Activated naive CD4-positive, alpha-beta T cell treated with anti-CD3 and anti-CD28 coated beads, Interleukin-2, amount 10 ng/mL, durations not matched to agents 7 days and 5 days (primary cell): ENCODE results near the gene DSTYK.
A peak's percentile ranks its signal among the peaks of the same experiment; 100 is the strongest.

Experiments used
- CTCF ChIA-PET: fragments of 350-600 bp; sonication (Branson Sonifier 250); formaldehyde crosslinking; loops from one replicate; lab custom pipeline; 2021; ENCODE audit warnings: antibody characterized with exemption; lab: Charles Lee
- DNase-seq: peaks from one replicate; pipeline ENCODE4 v3.0.0-alpha.2; 2020
- H3K27ac Mint-ChIP-seq: one replicate; pipeline ENCODE4 v1.8.0; 2021; ENCODE audit warnings: mild to moderate bottlenecking, moderate library complexity, mixed read lengths
- H3K27me3 Mint-ChIP-seq: one replicate; pipeline ENCODE4 v1.8.0; 2021; ENCODE audit warnings: mild to moderate bottlenecking, mixed read lengths
- H3K36me3 Mint-ChIP-seq: one replicate; pipeline ENCODE4 v1.8.0; 2021; ENCODE audit warnings: mixed read lengths
- H3K4me1 Mint-ChIP-seq: one replicate; pipeline ENCODE4 v1.8.0; 2021; ENCODE audit warnings: mixed read lengths
- H3K4me3 Mint-ChIP-seq: one replicate; pipeline ENCODE4 v1.8.0; 2021; ENCODE audit warnings: mild to moderate bottlenecking, moderate library complexity, mixed read lengths
- H3K9me3 Mint-ChIP-seq: one replicate; pipeline ENCODE4 v1.8.0; 2021; ENCODE audit warnings: mixed read lengths

Gene DSTYK

DNA sequence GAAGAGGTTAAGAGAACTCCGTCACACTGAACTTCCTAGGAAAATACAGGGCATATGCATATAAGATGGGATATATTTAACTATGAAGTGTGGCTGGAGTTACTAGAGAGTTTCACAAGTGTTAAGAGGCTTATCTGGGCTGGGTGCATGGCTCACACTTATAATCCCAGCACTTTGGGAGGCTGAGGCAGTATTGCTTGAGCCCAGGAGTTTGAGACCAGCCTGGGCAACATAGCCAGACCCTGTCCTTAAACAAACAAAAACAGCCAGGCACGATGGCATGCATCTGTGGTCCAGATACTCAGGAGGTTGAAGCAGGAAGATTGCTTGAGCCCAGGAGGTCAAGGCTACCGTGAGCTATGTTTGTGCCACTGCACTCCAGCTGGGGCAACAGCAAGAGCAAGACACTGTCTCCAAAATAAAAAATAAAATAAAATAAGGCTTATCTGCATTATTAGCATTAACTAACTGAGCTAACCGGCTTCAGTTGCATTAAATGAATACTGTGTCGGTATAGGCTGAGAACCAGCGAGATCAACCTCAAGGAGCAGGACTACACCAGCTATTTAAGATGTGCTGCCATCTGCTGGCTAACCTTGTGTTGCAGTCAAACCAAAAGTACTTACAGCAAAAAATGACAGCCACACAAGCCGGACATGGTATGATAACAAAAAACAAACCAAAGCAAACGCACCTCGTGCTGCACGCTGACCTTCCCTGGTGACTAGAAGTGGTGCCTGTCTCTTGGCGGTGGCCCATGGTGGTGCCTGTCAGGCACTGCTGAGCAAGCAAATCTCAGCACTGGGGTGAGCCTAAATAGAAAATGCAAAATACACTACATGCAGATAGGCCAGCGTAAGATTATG lies 70.0 kb downstream of the DSTYK start:
- peaks cover 6% of the 10 kb centered on the region for H3K4me1 Mint-ChIP-seq

DNA sequence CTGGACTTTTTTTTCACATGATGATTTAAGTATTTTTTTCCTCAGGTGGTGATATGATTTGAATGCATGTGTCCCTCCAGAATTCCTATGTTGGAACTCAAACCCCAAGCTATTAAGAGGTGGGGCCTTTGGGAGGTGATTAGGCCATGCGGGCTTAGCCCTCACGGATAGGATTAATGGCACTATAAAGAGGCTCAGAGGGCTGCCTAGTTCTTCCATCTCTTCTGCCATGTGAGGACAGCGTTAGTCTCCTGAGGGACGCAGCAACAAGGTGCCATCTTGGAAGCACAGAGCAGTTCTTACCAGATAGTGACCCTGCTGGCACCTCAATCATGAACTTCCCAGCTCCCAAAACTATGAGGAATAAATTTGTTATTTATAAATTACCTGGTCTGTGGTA lies 71.4 kb downstream of the DSTYK start:
- no peaks in the 10 kb centered on the region for H3K9me3 Mint-ChIP-seq
- no peak overlapping the region for H3K4me3 Mint-ChIP-seq
- peaks cover 6% of the 10 kb centered on the region for H3K4me1 Mint-ChIP-seq
- CTCF ChIA-PET: interaction anchor here (1.8 to 3.0 kb wide), 2 partner anchors 20 to 116 kb away, joined by 5 to 19 read pairs; no protein-coding TSS in a partner anchor
- no peak overlapping the region for H3K27ac Mint-ChIP-seq
- no peak for DNase-seq
- H3K27me3 Mint-ChIP-seq: no peaks in the 10 kb centered on the region
- no peaks in the 10 kb centered on the region for H3K36me3 Mint-ChIP-seq

More for the DNA sequence above, 70.0 kb downstream of the DSTYK start:
- H3K36me3 Mint-ChIP-seq: no peaks in the 10 kb centered on the region
- CTCF ChIA-PET: interaction anchor here (0.8 to 3.0 kb wide), 25 partner anchors 9 to 165 kb away, joined by 3 to 19 read pairs (median 5); partner anchors contain the start of gene RBBP5
- no peaks in the 10 kb centered on the region for H3K9me3 Mint-ChIP-seq
- no peaks in the 10 kb centered on the region for H3K27me3 Mint-ChIP-seq
- peak; percentile 86 for DNase-seq
- no peak overlapping the region for H3K27ac Mint-ChIP-seq
- no peak overlapping the region for H3K4me3 Mint-ChIP-seq

DNA sequence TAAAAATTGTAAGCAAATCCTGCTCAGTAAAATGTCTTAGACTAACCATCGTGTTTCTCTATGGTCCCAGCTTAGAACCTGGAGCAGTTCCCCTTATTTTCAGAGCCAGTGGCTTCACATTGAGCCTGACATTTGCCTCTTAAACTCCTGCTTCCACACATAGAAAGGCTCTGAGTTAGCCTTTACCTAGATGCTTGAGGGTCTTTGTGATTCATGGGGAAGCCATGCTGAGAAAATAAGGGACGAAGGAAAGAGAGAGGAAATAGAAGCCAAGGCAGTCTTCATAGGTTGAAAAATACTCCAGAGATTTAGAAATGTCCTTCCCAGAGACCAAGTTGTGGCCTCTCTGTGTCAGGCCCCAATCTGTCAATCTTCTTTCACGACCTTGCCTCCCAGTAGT lies 73.6 kb downstream of the DSTYK start:
- H3K4me1 Mint-ChIP-seq: peaks cover 6% of the 10 kb centered on the region
- DNase-seq: no peak
- no peak overlapping the region for H3K4me3 Mint-ChIP-seq

DNA sequence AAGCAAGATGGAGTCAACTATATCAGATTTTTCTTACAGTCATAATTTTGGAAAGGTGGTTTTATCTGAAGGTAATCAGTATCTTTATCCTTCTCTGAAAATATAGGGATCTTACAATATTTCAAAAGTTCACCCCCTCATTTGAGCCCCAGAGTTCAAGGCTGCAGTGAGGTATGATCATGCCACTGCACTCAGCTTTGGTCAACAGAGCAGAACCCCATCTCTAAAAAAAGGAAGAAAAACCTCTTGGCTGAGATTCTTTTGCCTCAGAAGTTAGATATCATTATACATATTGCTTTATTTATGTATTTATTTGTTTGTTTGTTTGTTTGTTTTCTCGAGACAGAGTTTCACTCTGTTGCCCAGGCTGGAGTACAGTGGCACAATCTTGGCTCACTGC lies 78.2 kb downstream of the DSTYK start:
- no peaks in the 10 kb centered on the region for H3K4me1 Mint-ChIP-seq
- no peaks in the 10 kb centered on the region for H3K27me3 Mint-ChIP-seq
- H3K4me3 Mint-ChIP-seq: no peak overlapping the region
- CTCF ChIA-PET: interaction anchor here (1.1 to 2.5 kb wide), 2 partner anchors 11 to 124 kb away, joined by 3 to 5 read pairs; no protein-coding TSS in a partner anchor
- H3K27ac Mint-ChIP-seq: no peak overlapping the region
- H3K36me3 Mint-ChIP-seq: no peaks in the 10 kb centered on the region
- no peak for DNase-seq
- H3K9me3 Mint-ChIP-seq: no peaks in the 10 kb centered on the region

More for the DNA sequence above, 73.6 kb downstream of the DSTYK start:
- H3K27ac Mint-ChIP-seq: no peak overlapping the region
- no peaks in the 10 kb centered on the region for H3K36me3 Mint-ChIP-seq
- no peaks in the 10 kb centered on the region for H3K9me3 Mint-ChIP-seq
- CTCF ChIA-PET: no interaction called here
- no peaks in the 10 kb centered on the region for H3K27me3 Mint-ChIP-seq

DNA sequence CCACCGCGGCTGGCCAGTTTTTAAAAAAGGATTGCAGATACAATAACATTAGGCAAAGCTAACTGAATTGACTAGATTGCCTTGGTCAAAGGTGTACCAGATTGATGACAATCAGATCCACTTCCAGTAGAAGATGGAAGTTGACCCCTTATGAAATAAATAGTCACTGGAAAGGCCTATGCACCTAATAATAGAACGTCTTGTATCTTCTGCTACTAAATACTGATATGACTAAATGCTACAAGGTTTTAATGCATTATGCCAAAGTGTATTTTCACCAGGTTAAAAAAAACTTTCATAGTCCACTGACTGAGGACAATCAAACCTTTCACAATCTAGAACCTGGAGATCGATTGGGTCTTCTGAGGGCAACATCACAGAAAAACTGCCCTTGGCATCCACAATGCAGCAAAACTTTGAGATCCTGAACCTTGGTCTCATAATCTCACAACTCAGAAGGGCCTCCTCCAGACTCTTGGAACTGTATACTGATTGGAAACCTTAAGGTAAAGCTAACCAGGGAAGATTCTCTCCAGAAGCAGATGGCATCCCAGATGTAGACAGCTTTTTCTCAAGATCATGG lies 82.0 kb downstream of the DSTYK start:
- H3K27me3 Mint-ChIP-seq: no peaks in the 10 kb centered on the region
- no peak overlapping the region for H3K4me3 Mint-ChIP-seq
- H3K4me1 Mint-ChIP-seq: no peaks in the 10 kb centered on the region
- CTCF ChIA-PET: interaction anchor here (2.2 kb wide), 1 partner anchor 12 kb away, joined by 11 read pairs; no protein-coding TSS in a partner anchor
- H3K27ac Mint-ChIP-seq: no peak overlapping the region
- no peaks in the 10 kb centered on the region for H3K9me3 Mint-ChIP-seq
- DNase-seq: no peak
- no peaks in the 10 kb centered on the region for H3K36me3 Mint-ChIP-seq

DNA sequence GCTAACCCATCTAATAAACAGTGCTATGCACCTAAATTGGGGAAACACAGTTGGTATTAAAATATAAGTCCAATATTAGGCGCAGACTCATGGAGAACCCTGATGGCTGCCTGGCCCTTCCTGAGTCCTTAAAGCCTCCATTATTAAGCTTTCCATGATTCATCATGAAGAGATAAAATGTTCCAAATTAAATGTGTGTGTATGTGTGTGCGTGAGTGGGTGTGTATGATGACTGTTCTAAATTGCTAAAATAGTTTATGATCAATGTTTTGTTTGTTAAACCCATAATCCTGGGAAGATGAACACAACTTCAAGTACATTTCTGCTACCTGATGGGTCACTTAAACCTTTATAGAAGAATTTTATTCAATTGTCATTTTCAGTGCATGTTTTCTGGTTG lies 83.5 kb downstream of the DSTYK start:
- DNase-seq: no peak
- Mint-ChIP-seq H3K36me3 (no peaks in the 10 kb centered on the region), H3K4me1 (peaks cover 3% of the 10 kb centered on the region)

DNA sequence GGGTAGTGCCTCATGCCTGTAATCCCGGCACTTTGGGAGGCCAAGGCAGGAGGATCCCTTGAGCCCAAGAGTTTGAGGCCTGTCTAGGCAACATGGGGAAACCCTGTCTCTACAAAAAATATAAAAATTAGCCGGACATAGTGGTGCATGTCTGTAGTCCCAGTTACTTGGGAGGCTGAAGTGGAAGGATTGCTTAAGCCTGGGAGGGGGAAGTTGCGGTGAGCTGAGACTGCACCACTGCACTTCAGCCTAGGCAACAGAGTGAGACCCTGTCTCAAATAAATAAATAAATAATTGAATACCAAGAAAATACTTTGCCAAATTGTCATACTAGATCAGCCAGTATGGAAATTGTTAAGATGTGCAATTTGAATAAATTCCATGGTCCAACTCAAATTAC lies 83.9 kb downstream of the DSTYK start:
- Mint-ChIP-seq H3K4me1 (peaks cover 7% of the 10 kb centered on the region), H3K4me3 (no peak overlapping the region), H3K9me3 (no peaks in the 10 kb centered on the region), H3K36me3 (no peaks in the 10 kb centered on the region), H3K27ac (no peak overlapping the region), H3K27me3 (no peaks in the 10 kb centered on the region)
- CTCF ChIA-PET: no interaction called here
- no peak for DNase-seq

More for the DNA sequence above, 83.5 kb downstream of the DSTYK start:
- Mint-ChIP-seq H3K9me3 (no peaks in the 10 kb centered on the region), H3K4me3 (no peak overlapping the region), H3K27ac (no peak overlapping the region), H3K27me3 (no peaks in the 10 kb centered on the region)
- CTCF ChIA-PET: no interaction called here

DNA sequence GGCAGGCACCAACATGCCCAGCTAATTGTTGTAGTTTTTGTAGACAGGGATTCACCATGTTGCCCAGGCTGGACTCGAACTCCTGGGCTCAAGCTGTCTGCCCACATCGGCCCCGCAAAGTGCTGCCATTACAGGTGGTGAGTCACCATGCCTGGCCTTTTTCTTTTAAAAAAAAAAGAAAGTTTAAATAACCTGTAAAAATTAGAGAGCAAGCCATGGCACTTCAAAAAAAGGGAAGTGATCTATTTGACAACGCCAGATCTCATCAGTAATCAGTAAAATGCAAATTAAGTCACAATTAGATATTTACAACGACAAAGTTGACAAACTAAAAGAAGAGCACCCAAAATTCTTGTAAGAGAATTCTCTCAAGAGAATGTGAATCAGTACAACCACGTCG lies 86.8 kb downstream of the DSTYK start:
- Mint-ChIP-seq H3K27me3 (no peaks in the 10 kb centered on the region), H3K9me3 (no peaks in the 10 kb centered on the region), H3K4me1 (peaks cover 30% of the 10 kb centered on the region), H3K4me3 (no peak overlapping the region), H3K36me3 (peaks cover 4% of the 10 kb centered on the region), H3K27ac (no peak overlapping the region)
- CTCF ChIA-PET: interaction anchor here (0.8 kb wide), 1 partner anchor 138 kb away, joined by 3 read pairs; no protein-coding TSS in a partner anchor
- no peak for DNase-seq

DNA sequence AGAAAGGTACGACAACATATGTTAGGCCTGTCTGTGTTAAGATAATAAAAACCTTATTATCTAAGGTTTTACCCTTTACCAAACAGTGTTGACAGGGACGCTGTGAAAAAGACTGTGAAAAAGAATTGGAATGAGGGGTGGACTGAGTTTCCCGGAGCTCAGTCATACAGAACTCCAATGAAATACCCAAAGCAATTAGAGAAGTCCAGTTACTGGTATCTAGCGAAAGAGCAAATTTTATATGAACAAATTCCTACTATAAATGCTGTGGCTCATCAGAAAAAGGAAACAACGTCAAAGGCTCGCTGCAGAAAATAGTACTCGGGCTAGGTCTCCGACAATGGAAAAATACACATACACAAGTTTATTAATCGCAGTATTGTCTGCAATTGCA lies 89.0 kb downstream of the DSTYK start:
- H3K9me3 Mint-ChIP-seq: no peaks in the 10 kb centered on the region
- peaks cover 39% of the 10 kb centered on the region for H3K4me1 Mint-ChIP-seq
- H3K4me3 Mint-ChIP-seq: peak overlapping the region; percentile 90
- peaks cover 10% of the 10 kb centered on the region for H3K36me3 Mint-ChIP-seq
- H3K27me3 Mint-ChIP-seq: no peaks in the 10 kb centered on the region
- CTCF ChIA-PET: interaction anchor here (0.8 to 2.0 kb wide), 3 partner anchors 19 to 107 kb away, joined by 4 to 9 read pairs (median 4); partner anchors contain the start of gene TMCC2
- DNase-seq: no peak
- peak overlapping the region; percentile 97 for H3K27ac Mint-ChIP-seq

- Mint-ChIP-seq H3K4me3 (peak within 1 kb of the TSS; percentile 90), H3K9me3 (no peaks in the 10 kb centered on the region), H3K4me1 (peaks cover 39% of the 10 kb centered on the region), H3K36me3 (peaks cover 10% of the 10 kb centered on the region), H3K27me3 (no peaks in the 10 kb centered on the region), H3K27ac (peak within 1 kb of the TSS; percentile 97)
- peak; percentile 95 for DNase-seq
- CTCF ChIA-PET: interaction anchor here (0.8 to 2.0 kb wide), 9 partner anchors 10 to 319 kb away, joined by 3 to 9 read pairs (median 5); partner anchors contain the start of gene TMCC2
These were observed 89.6 kb downstream of the DSTYK start, which contains the start of gene RBBP5 for GRCh38 chr1:205121660-205122488. Gene RBBP5, minus strand, starts transcription at chr1:205121978. Its CDS starts 105 bp downstream, at chr1:205121873.

DNA sequence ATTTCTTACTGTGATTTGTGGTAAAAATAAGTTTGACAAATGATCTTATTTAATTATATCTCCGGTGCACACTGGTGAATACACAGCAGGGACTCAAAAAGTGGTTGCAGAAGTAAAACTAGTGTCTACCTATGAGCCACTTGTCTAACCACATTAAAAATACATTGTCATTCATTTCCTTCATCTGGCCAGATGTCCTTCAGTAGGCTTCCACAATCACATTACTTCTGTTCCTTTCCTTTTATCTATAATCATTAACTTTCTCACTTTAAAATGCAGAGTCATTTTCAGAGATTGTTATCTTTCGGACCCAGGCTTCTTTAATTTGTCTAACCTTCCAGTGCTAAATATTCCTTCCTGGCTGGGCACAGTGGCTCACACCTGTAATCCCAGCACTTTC lies 92.8 kb downstream of the DSTYK start:
- CTCF ChIA-PET: no interaction called here
- Mint-ChIP-seq H3K27ac (no peak overlapping the region), H3K4me1 (peaks cover 43% of the 10 kb centered on the region), H3K27me3 (no peaks in the 10 kb centered on the region), H3K36me3 (peaks cover 16% of the 10 kb centered on the region), H3K9me3 (no peaks in the 10 kb centered on the region), H3K4me3 (no peak overlapping the region)
- DNase-seq: no peak

DNA sequence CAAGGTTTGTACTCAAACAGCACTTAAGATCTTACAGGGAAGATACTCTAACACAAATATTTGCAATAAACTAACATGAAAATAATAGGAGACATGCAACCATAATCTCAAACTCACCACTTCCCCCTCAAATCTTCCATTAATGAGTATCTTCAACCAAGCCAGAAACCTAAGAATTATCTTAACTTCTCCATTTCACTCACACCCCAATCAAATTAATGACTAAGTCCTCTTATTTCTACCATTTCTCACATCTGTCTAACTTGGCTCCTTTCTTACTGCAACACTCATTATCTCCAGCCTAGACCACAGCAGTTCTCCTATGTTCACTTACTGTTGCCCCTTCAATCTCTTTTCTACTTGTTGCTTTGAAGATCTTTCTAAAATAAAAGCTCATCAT lies 100.1 kb downstream of the DSTYK start:
- CTCF ChIA-PET: interaction anchor here (0.6 to 1.1 kb wide), 3 partner anchors 10 to 88 kb away, joined by 3 to 5 read pairs (median 3); partner anchors contain the start of gene RBBP5
- H3K9me3 Mint-ChIP-seq: no peaks in the 10 kb centered on the region
- H3K27ac Mint-ChIP-seq: no peak overlapping the region
- H3K4me1 Mint-ChIP-seq: peaks cover 2% of the 10 kb centered on the region
- no peaks in the 10 kb centered on the region for H3K27me3 Mint-ChIP-seq
- DNase-seq: no peak
- no peak overlapping the region for H3K4me3 Mint-ChIP-seq
- peaks cover 29% of the 10 kb centered on the region for H3K36me3 Mint-ChIP-seq

- DNase-seq: no peak
- Mint-ChIP-seq H3K36me3 (peaks cover 38% of the 10 kb centered on the region), H3K27ac (no peak overlapping the region), H3K4me3 (no peak overlapping the region), H3K9me3 (no peaks in the 10 kb centered on the region), H3K4me1 (no peaks in the 10 kb centered on the region), H3K27me3 (no peaks in the 10 kb centered on the region)
- CTCF ChIA-PET: interaction anchor here (0.9 to 1.5 kb wide), 4 partner anchors 12 to 90 kb away, joined by 3 to 5 read pairs (median 4); partner anchors contain the start of gene RBBP5
These were observed 101.8 kb downstream of the DSTYK start for GRCh38 chr1:205109711-205110110.
